HG02678 (cell line): ENCODE measurements around the gene KIAA0513.

Experiments
- ATAC-seq: cut with Tn5 transposase; IDR thresholded peaks from one replicate; pipeline ENCODE4 v1.9.1; 2021; ENCODE audit warnings: mild to moderate bottlenecking, moderate library complexity; ENCODE audit not compliant: unreplicated experiment

The KIAA0513 gene

GRCh38 chr16:85129876-85130704 lies 102.5 kb downstream of the KIAA0513 start:
- no peak for ATAC-seq

- no peak for ATAC-seq
These were observed 103.1 kb downstream of the KIAA0513 start for GRCh38 chr16:85130705-85131028.

- no peak for ATAC-seq
These were observed 105.1 kb downstream of the KIAA0513 start for GRCh38 chr16:85132456-85133289.

- no peak for ATAC-seq
These were observed 105.7 kb downstream of the KIAA0513 start for GRCh38 chr16:85133290-85133599.

GRCh38 chr16:85134076-85134788 lies 106.6 kb downstream of the KIAA0513 start:
- no peak for ATAC-seq

GRCh38 chr16:85134789-85135142 lies 107.2 kb downstream of the KIAA0513 start:
- no peak for ATAC-seq

GRCh38 chr16:85136213-85136701 lies 108.7 kb downstream of the KIAA0513 start:
- no peak for ATAC-seq

- ATAC-seq = no peak
These were observed 109.2 kb downstream of the KIAA0513 start for GRCh38 chr16:85136702-85137322.

GRCh38 chr16:85137323-85138072 lies 109.9 kb downstream of the KIAA0513 start:
- no peak for ATAC-seq

- ATAC-seq = no peak
These were observed 110.7 kb downstream of the KIAA0513 start for GRCh38 chr16:85138073-85138824.

GRCh38 chr16:85138825-85139627 lies 111.4 kb downstream of the KIAA0513 start:
- no peak for ATAC-seq

GRCh38 chr16:85139881-85140339 lies 112.3 kb downstream of the KIAA0513 start:
- no peak for ATAC-seq

GRCh38 chr16:85140455-85141012 lies 112.9 kb downstream of the KIAA0513 start:
- ATAC-seq = no peak

GRCh38 chr16:85141491-85142128 lies 114.0 kb downstream of the KIAA0513 start:
- ATAC-seq = no peak

- no peak for ATAC-seq
These were observed 114.5 kb downstream of the KIAA0513 start for GRCh38 chr16:85142129-85142513.

- no peak for ATAC-seq
These were observed 115.2 kb downstream of the KIAA0513 start for GRCh38 chr16:85142771-85143211.
